ENCODE results near the gene TIMP3.
A peak's percentile ranks its signal among the peaks of the same experiment; 100 is the strongest.
"Not testable (repeated sequence)": the region's sequence is repeated elsewhere in the genome, so short reads cannot be mapped to it uniquely, and the experiment has no call there.

The TIMP3 gene

GRCh38 chr22:32858121-32858703 is 56.7 kb downstream of the TIMP3 start:
- no peak for DNase-seq

- no peak for DNase-seq
These were observed 57.5 kb downstream of the TIMP3 start for GRCh38 chr22:32858957-32859356.

- no peak for DNase-seq
These were observed 58.2 kb downstream of the TIMP3 start for GRCh38 chr22:32859743-32860142.

- DNase-seq: no peak
These were observed 59.8 kb downstream of the TIMP3 start for GRCh38 chr22:32861330-32861729.

- no peak for DNase-seq
These were observed 60.6 kb downstream of the TIMP3 start for GRCh38 chr22:32862083-32862482.

GRCh38 chr22:32862936-32863661 is 61.6 kb downstream of the TIMP3 start:
- no peak for DNase-seq

GRCh38 chr22:32864041-32864440 is 62.5 kb downstream of the TIMP3 start:
- no peak for DNase-seq

- no peak for DNase-seq
These were observed 63.1 kb downstream of the TIMP3 start for GRCh38 chr22:32864596-32864995.

- DNase-seq: no peak
These were observed 65.4 kb downstream of the TIMP3 start for GRCh38 chr22:32866953-32867352.

GRCh38 chr22:32868946-32869345 is 67.4 kb downstream of the TIMP3 start:
- no peak for DNase-seq

GRCh38 chr22:32870474-32870873 is 69.0 kb downstream of the TIMP3 start:
- DNase-seq: no peak

GRCh38 chr22:32873604-32874003 is 72.1 kb downstream of the TIMP3 start:
- not testable (repeated sequence) for DNase-seq

- no peak for DNase-seq
These were observed 72.9 kb downstream of the TIMP3 start for GRCh38 chr22:32874385-32874784.

GRCh38 chr22:32874976-32875375 is 73.5 kb downstream of the TIMP3 start:
- no peak for DNase-seq

GRCh38 chr22:32876516-32876915 is 75.0 kb downstream of the TIMP3 start:
- no peak for DNase-seq

- DNase-seq: no peak
These were observed 75.7 kb downstream of the TIMP3 start for GRCh38 chr22:32877196-32877595.

GRCh38 chr22:32879550-32879949 is 78.0 kb downstream of the TIMP3 start:
- no peak for DNase-seq

GRCh38 chr22:32880061-32880460 is 78.6 kb downstream of the TIMP3 start:
- DNase-seq: no peak

- DNase-seq: no peak
These were observed 79.0 kb downstream of the TIMP3 start for GRCh38 chr22:32880505-32880892.

GRCh38 chr22:32880893-32881596 is 79.5 kb downstream of the TIMP3 start:
- DNase-seq: peak; percentile 87

GRCh38 chr22:32882360-32882755 is 80.9 kb downstream of the TIMP3 start:
- DNase-seq: no peak

GRCh38 chr22:32882774-32883530 is 81.4 kb downstream of the TIMP3 start:
- no peak for DNase-seq

GRCh38 chr22:32887324-32887980 is 85.9 kb downstream of the TIMP3 start:
- DNase-seq: no peak

All from NCI-H2171 (cell line).